ENCODE data around the gene RPUSD3.

Gene RPUSD3

DNA sequence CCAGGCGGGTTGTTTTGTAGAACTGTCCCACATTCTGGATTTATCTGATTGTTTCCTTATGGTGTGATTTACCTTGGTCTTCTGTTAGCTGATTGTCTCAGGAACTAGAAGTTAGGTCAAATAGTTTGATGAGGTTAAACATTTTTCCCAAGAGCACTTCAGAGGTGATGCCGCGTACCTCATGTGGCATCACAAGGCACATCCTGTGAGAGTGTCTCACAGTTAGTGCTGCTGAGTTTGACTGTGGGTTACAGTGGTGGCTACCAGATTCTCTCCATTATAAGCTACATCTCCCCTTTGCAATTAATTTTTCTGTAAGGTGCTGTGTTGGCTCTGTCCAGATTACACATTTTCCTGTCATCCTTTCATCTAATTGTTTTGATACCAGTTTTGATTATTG lies 12.6 kb downstream of the RPUSD3 start:
- DNase-seq (ENCODE audit: low spot score) = no peak

DNA sequence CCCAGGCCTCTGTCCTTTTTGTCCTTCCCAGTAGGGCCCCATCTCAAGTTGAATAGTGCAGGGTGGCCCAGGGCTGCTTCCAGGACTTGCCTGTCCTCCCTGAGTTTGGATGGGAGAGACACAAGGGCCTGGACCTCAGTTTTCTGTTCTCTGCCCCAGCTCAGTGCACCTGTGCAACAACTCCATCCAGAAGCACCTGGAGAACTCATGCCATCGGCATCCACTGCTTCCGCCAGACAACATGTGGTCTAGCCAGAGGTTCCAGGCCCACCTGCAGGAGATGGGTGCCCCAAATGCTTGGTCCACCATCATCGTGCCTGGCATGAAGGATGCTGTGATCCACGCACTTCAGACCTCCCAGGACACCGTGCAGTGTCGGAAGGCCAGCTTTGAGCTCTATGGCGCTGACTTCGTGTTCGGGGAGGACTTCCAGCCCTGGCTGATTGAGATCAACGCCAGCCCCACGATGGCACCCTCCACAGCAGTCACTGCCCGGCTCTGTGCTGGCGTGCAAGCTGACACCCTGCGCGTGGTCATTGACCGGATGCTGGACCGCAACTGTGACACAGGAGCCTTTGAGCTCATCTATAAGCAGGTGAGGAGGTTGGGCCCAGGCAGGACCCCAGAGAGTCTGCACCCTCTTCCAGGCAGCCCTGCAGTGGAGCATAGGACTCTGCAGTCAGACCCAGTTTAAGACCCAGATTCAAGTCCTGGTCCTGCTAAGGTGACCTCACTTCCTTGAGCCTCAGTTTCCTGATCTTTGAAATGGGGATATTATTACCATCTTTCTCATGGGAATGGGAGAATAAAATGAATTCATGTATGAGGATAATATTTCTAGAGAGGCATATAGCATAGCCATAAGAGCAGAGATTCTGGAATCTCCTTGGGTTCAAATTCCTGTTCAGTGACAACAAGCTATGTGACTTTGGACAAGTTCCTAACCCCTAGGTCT lies 14.7 kb downstream of the RPUSD3 start:
- DNase-seq (ENCODE audit: low spot score) = no peak

DNA sequence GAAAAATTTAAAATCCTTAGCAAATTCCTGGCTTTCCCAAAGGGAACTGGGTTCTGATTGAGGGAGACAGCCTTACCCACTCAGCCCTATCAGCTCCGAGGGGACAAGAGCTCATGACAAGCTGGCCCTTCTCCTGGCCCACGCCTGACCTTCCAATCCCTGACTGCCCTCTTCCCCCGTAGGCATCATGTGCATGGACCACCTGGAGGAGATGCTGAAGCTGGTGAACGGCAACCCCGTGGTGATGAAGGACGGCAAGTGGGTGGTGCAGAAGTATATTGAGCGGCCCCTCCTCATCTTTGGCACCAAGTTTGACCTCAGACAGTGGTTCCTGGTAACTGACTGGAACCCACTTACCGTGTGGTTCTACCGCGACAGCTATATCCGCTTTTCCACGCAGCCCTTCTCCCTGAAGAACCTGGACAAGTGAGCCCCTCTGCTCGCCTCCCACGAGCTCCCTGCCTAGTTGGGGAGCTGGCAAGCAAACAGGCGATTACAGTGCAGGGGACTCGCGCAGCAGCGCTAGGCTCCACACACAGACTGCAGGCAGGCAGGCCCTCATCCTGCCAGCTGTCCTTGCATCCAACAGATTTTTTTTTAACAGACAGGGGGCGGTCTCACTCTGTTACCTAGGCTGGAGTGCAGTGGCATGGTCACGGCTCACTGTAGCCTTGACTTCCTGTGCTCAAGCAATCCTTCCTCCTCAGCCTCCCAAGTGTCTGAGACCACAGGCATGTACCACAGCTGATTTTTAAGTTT lies 16.8 kb downstream of the RPUSD3 start:
- no peak for DNase-seq (ENCODE audit: low spot score)

DNA sequence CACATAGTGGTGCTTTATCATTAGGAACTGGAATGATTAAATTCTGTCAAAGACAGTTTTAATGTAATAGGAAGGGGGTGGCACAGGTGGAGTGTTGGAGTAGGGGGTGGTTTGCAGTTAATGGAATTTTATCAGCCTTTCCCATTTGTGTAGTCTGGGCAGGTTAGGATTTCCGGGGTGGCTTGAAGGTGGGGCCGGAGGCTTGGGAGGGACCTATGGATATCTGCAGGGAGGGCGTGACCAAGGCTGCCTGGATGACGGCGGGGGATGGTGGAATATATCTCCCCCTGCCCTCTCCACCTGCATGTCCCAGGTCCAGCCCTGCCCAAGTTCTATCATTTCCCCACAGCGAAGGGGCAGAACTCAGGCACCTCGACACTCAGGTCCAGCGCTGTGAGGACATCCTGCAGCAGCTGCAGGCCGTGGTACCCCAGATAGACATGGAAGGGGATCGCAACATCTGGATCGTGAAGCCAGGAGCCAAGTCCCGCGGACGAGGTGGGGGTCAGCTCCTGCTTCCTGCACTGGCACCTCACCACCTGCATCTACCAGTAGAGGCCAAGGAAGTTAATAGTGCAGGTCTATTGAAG lies 18.3 kb downstream of the RPUSD3 start:
- DNase-seq (ENCODE audit: low spot score) = no peak

DNA sequence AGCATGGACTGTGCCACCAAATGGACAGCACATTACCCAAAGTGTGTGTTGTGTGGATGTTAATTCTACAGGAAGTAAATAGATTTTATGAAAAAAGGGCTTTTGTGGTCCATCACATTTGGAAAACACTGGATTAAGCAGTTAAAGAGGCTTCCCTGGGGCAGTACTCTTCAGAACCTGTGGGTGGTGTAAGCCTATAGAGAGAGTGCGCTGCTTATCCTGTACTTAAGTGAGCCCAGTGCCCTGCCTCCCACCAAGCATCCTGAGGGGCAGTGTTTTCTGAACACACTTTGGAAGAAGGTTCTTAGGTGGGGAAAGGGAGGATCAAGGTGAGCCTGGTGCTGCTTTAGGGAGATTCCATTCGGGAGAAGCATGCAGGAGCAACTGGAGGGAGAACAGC lies 22.9 kb downstream of the RPUSD3 start:
- no peak for DNase-seq (ENCODE audit: low spot score)

DNA sequence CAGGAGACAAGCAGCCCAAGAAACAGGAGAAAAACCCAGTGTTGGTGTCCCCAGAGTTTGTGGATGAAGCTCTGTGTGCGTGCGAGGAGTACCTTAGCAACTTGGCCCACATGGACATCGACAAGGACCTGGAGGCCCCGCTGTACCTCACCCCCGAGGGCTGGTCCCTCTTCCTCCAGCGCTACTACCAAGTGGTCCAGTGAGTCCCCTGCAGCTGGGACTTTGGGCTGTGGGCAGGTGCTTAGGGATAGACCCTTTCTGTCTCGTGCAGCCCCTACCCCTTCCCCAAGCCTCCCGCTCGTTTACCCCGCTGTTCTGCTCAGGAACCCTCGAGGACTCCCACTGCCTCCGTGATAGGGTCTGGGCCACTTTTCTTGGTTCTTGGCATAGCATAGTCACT lies 23.3 kb downstream of the RPUSD3 start:
- no peak for DNase-seq (ENCODE audit: low spot score)

DNA sequence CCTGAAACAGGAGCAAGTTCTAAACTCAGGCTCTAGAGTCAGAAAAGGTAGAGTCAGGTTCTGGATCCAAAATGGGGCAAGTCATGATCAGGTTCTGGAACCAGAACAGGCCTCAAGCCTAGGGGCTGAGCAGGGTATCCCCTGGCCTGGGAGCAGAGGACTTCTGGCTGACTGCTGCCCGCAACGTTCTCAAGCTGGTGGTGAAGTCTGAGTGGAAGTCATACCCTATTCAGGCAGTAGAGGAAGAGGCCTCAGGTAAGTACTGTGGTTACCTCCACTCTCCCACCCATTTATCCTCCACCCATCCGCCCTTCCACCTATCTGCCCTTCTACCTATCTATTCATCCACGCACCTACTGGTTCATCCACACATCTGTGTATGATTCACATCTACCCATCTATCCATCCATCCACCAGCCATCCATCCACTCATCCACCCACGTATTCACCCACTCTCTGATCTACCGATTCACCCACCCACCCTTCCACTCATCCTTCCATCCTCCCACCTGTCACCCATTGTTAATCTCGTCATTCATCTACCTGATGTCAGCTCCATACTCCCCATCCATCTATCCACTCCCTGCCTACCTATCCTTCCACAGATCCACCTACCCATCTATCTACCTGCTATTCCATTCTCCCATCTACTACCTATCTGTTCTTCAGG lies 25.0 kb downstream of the RPUSD3 start:
- DNase-seq (ENCODE audit: low spot score) = no peak

DNA sequence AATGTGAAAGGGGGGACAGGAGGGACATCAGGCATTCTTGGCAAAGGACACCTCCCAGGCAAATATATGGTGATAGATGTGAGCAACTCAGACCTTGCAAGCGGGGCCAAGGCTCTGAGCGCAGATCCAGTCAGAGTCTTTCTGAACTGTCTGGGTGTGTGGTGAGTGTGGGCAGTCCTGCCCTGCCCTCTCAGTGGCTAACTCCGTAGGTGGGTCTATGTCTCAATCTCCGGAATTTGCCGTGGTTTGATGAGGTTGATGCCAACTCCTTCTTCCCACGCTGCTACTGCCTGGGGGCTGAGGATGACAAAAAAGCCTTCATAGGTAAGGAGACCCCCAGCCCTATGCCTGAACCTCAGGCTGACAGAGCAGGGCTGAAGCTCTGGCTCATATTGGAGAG lies 26.4 kb downstream of the RPUSD3 start:
- no peak for DNase-seq (ENCODE audit: low spot score)

DNA sequence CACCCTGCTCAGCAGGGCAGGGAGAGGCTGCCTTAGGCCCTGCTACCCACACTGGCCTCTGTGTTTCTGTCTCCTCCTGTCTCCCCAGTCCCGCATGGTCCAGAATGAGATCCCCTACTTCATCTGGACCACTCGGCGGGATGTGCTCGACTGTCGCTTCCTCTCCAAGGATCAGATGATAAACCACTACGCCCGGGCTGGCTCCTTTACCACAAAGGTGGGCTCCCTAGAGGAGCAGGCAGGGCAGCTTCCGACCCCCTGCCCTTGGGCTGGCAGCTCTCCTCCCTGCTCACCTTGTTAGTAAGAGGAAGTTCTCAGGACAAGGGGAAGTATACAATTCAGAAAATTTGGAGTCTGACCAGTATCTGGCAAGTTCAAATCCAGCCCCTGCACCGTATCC lies 27.8 kb downstream of the RPUSD3 start:
- DNase-seq (ENCODE audit: low spot score) = no peak

DNA sequence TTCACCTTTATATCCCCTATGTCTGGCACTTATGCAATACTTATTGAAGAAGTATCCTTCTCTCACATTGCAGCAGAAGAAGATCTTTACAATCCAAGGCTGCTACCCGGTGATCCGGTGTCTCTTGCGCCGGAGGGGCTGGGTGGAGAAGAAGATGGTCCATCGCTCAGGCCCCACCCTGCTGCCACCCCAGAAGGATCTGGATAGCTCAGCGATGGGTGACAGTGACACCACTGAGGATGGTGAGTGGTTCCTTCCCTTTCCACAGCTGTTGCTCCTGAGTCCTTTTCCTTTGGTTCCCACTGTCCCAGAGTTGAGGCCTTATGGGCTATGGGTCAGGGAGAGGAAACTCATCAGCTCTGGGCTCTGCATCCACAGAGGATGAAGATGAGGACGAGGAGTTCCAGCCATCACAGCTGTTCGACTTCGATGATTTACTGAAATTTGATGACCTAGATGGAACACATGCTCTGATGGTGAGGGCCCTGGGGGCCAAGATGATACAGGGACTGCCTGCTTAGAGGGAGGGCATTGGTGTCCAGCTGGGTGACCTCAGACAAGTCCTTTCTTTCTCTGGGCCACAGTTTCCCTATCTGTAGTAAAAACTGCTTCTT lies 30.8 kb downstream of the RPUSD3 start:
- DNase-seq (ENCODE audit: low spot score) = no peak

DNA sequence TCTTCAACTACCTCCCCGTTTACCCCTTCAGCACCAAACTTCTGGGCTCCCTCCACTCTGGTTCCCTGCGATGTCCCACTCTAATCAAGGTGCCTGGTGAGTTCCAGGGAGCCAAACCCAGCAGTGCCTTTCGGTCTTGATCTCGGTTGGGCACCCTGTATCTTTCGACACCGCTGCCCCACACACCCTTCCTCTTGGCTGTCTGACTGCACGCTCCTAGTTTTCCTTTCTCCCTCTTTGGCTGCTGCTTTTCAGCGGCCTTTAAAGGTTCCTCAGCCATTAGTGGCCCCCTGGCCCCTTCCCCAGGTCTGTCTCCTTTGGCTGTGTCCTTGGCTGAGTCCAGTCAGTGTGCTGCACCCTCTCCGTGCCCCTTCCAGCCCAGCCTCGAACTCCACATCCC lies 33.0 kb downstream of the RPUSD3 start:
- peak; percentile 35 for DNase-seq (ENCODE audit: low spot score)

DNA sequence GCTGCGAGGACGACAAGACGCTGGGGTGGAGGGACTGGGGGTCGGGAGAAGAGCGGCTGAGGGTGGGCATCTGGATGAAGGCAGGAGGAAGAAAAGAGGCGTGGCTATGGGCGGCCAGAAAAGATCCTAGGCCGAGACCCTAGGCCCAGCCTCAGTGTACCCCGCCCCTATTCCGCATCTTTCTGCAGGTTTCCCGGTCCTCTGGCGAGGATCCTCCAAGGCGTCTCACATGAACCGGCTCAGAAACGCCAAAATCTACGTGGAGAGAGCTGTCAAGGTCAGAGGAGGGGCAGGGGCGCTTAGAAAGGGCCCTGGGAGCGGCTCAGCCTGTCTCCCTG lies 33.4 kb downstream of the RPUSD3 start:
- no peak for DNase-seq (ENCODE audit: low spot score)

DNA sequence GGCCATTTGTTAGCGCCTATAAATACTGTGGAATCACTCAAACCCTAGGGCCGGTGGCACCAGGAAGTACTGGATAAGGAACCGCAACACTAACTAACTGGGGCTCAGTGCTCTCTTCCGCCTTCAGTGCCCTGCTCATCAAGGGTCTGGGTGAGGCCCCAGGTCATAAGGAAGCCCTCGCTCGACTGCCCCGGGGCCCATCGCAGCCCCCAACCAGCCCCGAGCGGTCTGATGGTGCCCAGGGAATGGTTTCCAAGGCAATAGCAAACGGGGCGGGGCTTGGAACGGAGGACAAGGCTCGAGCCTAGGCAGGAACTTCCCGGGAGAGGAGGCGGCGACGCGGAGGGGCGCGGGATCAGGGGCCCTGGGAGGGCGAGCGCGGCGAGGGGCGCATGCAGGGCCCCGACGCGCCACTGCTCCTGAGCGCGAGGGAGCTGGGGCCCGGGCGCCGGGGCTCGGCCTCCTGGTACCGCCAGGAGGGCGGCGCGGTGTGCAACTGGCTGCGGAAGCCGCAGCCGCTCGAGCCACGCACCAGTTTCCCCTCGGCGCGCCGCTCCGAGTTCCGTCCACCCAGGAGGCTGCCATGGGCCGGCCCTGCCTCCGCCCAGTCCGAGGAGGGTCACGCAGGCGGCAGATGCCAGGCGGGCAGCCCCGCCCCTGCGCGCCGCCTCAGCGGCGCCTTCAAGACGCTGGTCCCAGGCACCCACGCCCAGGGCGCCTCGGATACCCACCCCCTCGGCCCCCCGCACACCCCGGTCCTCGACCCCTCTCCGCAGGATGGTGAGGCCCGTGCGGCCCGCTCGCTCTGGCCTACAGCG lies 34.0 kb downstream of the RPUSD3 start, which contains the start of gene TTLL3:
TSS of gene TTLL3 (plus strand) at position 648 of the 818 bp plus-strand sequence. CDS start 400 bp downstream, outside the sequence.
- peak; percentile 94 for DNase-seq (ENCODE audit: low spot score)

DNA sequence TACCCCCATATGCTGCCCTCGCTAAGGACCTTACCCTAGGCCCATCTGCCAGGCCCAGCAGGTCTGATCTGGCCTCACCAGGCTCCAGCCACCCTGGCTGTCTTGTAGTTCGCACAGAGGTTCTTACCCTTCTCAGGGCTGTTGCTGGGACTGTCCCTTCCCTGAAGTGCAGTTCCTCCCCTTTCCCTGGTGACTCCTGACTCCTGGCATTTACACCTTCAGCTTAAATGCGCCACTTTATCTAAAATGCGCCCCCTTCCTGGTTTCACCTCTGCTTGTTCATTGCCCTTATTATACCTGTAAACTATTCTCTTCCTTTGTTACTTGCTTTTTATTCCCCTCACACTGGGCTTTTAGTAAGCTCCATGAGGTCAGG lies 34.6 kb downstream of the RPUSD3 start:
- no peak for DNase-seq (ENCODE audit: low spot score)

DNA sequence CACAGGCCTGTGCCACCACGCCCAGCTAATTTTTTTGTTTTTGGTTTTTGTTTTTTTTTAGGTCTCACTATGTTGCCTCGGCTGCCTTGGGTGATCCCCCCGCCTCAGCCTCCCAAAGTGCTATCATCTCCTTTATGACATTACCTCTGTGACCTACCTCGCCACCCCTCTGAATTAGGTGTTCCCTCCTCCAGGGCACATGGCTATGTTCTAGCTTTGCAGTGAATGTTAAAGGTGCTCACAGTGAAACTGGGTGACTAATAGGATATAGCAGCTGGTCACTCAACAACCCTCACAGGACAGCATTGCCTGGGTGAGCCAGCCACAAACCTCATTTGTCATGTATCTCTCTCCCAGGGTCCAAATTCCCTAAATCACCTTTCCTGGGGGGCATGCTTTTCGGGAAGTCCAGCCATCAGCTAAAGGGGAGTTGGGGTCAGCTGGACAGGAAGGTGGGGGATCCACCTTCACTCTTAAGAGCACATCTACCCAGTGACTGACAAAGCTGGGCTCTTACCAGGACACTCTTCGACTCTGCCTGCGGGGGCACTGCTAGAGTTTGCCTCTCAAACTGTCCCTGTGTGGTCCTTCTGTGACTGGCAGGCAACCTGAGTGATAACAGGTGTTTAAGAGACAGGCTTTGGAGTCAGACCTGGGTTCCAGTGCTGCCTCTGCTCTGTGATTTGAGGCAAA lies 35.3 kb downstream of the RPUSD3 start:
- DNase-seq (ENCODE audit: low spot score) = peak; percentile 52

DNA sequence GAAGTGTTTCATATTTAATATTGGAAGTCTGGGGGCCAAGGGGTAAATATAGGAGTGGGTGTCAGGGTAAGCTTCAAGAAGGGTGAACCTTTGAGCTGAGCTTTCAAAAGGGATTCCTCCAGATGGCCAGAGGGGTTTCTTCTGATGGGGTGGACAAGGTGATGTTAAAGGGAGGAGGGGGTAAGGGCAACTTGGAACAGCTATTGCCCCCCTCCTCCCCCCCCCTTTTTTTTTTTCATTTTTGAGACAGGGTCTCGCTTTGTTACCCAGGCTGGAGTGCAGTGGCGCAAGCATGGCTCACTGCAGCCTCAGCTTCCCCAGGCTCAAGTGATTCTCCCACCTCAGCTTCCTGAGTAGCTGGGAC lies 35.8 kb downstream of the RPUSD3 start:
- DNase-seq (ENCODE audit: low spot score) = no peak

DNA sequence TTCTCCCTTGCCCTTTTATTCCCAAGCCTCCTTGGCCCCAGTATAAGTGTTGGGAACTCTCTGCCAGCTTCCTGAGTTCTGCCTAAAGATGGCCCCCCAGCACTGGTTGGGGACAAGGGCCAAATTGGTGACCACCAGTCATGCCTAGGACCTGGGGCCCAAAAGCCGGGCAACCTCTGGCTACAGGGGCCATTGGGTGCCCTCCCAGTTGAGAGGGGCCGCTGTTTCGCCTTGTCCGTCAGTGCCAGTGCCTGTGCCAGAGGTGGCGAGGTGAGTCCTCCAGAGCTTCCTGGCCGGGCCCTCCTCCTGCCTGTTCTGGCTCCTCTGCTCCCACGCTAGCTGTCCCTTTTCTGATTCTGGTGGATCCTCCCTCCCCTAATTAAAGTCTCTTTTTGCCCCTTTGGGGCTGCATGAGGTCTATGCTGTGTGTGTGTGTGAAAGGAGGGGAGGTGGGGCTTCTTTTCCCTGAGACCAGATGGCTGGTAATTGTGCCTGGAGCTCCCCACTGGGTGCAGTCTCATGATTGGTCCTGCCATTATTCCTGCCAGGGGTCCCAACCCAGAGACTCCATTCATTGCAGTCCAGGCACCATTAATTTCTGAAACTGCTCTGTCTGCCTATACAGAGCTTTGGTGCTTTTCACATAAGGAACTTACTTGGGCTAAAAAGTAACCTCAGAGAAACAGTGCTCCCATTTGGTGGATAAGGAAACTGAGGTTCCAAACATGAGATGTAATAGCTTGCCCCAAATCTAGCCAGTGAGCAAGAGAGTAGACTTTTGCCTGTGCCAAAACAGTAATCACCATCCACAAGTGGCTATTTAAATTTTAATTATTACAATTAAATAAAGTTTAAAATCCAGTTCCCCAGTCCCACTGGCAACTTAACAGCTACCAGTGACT lies 36.9 kb downstream of the RPUSD3 start:
- no peak for DNase-seq (ENCODE audit: low spot score)

DNA sequence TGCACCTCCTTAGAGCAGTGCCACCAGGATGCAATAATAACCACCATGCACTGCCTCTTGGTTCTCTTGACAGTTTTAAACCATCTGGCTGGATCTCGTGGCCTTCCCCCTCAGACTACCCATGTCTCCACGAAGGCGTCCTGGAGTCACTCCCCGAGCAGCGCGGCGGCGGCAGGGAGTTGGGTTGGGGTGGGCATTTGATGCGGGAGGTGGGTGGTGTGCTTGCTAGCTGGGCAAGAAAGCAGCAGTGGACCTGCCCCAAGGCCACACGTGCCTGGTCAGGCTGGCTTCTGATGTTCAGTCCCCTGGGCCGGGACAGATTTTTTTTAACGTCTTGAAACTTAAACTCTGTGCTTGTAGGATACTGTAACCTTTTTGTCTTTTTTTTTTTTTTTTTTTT lies 37.7 kb downstream of the RPUSD3 start:
- DNase-seq (ENCODE audit: low spot score) = no peak

DNA sequence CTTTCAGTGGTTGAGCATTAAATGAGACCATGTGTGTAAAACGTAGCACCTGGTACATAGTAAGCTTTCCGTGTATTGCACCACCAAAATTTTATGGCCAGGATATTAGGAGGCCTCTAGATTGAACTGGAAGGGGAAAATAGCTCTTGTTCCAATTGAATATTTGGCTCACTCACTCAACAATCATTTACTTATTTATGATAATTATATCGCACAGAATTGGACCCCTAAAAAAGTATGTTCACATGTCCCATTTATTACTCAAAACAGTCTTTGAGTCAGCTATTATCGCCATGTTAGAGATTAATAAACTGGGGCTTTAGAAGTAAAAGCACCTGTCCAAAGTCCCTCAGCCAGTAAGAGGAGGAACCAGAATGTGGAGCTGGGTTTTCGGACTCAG lies 38.8 kb downstream of the RPUSD3 start:
- no peak for DNase-seq (ENCODE audit: low spot score)

Data from GM03348 (cell line).